ENCODE measurements around the gene APOL2. TPM values are rescaled to one million over a fixed set of nuclear protein-coding genes. Genes with fewer than 3 reads are reported as not detected.
"Not testable (repeated sequence)": the region's sequence is repeated elsewhere in the genome, so short reads cannot be mapped to it uniquely, and the experiment has no call there.

Gene APOL2
- total RNA-seq, 1 donor from 2014 or later = 42.5 TPM

DNA sequence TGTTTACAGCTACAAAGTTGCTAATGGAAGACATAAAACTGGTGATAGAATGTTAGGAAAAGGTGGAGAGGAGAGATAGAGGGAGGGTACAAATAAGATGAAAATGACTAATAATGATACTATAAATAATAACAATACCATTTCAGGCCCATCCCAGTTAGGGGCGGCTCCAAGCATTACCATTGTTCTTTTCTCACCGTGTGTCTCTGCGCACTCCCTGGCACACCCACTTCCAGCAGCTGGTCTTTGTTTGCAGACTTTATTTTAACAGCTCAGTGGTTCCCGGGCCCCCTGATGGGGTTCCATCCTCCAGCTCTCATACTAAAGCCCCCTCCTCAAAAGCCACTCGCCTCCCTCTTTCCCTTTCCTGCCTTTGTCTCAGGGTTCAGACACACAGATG lies 38.3 kb downstream of the APOL2 start:
- not testable (repeated sequence) for DNase-seq (ENCODE audit: low read depth in 2 of 2)

- DNase-seq (ENCODE audit: low read depth in 2 of 2) = no peak
Measured at GRCh38 chr22:36199001-36199551, 40.3 kb downstream of the APOL2 start.

DNA sequence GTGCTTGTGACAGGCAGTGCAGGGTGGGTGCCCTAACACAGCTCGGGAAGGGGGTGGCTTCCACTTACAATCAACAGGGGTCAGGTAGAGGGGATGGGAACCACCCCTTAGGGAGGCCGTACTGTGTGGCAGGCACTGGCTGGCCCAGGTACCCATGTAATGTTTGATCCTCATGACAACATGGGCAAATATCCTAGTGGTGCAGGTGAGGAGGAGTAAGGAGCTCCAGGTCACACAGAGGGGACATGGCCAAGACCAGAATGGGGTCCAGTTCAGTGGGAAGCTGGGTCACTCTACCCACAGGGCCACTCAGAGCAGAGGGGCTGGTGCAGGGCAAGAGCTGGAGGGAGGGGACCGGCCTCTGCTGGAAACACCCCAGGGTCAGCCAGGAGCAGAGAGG lies 40.8 kb downstream of the APOL2 start:
- no peak for DNase-seq (ENCODE audit: low read depth in 2 of 2)

DNA sequence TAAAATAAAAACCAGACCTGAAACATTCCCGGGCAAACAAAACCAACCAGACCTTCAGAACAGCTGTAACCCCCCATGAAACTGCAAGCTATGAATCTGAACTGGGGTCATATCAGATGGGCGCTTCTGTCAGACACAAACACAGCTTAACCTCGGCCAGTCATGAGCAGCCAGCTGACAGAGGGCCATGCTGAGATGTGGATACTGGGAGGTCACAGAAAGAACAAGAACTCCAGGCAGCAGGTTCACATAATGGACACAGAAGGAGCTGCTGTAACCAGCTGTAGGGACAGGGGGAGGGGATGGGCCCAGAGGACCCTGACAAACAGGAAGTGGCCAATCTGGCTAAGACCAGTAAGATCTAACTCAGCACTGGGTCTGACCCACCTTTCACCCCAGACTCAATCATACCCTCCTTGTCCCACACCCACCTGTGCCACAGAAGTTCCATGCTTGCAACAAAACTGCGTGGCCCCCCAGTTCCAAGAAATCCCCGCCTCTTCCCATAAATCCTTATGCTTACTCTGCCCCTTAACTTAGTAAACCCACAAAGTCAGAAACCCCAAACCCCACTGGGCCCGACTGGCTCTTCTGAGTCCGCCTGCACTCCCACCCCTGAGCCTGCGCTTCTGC lies 41.7 kb downstream of the APOL2 start:
- DNase-seq (ENCODE audit: low read depth in 2 of 2) = peak in 1 of 2 donors; percentile 16

GRCh38 chr22:36197065-36197440 lies 42.3 kb downstream of the APOL2 start:
- peak in 1 of 2 donors; percentile 77 for DNase-seq (ENCODE audit: low read depth in 2 of 2)

- DNase-seq (ENCODE audit: low read depth in 2 of 2) = no peak
Measured at GRCh38 chr22:36196254-36197064, 42.9 kb downstream of the APOL2 start.

DNA sequence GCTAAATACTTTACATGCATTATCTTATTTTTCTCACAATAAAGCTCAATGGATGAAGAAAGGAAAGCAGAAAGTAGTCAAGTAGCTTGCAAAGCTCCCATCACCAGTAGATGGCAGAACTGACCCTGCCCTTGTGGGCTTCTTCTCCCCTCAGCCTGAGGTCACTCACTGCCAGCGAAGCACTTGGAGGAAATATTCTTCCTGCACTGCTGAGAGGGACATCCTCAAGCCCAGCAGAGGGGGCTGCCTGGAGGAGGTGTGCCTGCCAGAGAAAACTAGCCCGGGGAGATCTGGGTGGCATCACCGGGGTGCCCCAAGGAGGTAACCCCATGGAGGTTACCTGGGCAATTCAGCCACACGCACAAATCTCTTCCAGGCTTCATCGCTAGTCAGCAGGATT lies 44.4 kb downstream of the APOL2 start:
- DNase-seq (ENCODE audit: low read depth in 2 of 2) = peak; percentile 57 to 87

DNA sequence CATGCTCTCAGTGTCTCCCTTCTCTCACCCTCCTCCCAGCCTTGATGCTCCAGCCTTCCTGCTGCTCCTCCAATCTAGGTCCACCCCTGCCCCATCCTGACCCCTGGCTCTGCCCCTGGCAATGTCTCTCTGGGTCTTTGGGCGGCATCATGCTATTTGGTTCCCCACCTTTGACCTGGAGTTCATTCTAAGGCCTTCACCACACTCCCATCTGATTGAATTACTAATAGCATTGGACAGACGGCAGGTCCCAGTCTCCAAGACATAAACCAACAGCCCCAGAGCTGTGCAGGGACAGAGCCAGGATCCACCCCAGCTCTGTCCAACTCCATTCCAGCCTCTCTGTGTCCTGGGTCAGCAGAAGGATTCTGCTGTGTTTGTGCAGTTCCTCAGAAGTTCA lies 44.9 kb downstream of the APOL2 start:
- no peak for DNase-seq (ENCODE audit: low read depth in 2 of 2)

GRCh38 chr22:36193577-36193976 lies 45.8 kb downstream of the APOL2 start:
- no peak for DNase-seq (ENCODE audit: low read depth in 2 of 2)

- DNase-seq (ENCODE audit: low read depth in 2 of 2) = peak; percentile 63 to 68
Measured at GRCh38 chr22:36193171-36193570, 46.2 kb downstream of the APOL2 start.

- DNase-seq (ENCODE audit: low read depth in 2 of 2) = peak; percentile 13 to 52
Measured at GRCh38 chr22:36192542-36192941, 46.8 kb downstream of the APOL2 start.

GRCh38 chr22:36191106-36191836 lies 48.1 kb downstream of the APOL2 start:
- peak in 1 of 2 donors; percentile 90 for DNase-seq (ENCODE audit: low read depth in 2 of 2)

DNA sequence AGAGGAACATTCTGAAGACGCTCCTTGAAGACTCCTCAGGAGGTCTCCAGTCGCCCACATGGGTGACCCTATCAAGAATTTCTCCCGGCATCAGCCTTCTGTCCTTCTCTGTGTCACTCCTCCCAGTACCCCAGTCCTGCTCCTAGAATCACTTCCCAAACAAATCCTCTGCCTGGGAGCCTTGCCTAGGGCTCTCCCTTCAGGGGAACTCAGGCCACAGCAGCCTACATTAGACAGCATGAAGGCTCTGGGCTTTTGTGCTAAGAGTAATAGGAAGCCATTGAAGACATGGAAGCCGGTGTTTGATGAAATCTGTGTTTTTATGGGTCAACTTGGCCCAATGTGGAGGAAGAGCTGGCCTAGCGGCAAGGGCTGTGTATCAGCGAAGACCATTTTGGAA lies 51.5 kb downstream of the APOL2 start:
- not testable (repeated sequence) for DNase-seq (ENCODE audit: low read depth in 2 of 2)

DNA sequence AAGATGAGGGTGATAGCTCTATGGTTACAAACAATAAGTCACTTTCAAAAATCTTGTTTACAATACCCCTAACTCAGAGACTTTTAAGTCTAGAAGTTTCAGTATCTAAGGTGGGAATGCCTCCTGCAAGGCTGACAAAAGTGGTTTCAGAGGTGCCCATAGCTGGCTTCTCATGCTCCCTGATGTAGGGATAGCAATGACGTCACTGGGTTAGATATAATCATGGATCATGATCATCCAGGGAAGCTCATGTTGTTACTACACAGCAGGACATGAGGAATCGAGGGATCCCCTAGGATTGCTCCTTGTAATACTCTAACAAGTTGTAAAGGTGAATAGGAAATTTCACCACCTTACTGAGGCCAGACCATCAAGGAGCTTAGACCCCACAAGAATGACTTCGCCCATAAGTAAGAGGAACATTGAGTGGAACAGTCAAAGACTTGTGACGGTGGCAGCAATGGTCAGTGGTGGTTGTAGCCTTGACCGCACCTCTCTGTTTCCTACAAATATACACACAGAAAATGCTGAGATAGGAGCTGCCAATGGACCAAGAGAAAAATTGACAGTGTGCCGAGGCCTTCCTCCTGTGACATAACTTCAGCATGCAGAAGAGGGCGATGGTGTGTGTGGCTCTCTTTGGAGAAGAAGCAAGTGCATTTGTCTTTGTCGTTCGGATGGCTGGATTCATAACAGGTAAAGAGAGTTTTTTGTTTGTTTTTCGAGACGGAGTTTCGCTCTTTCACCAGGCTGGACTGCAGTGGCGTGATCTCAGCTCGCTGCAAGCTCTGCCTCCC lies 53.3 kb downstream of the APOL2 start:
- peak in 1 of 2 donors; percentile 28 for DNase-seq (ENCODE audit: low read depth in 2 of 2)

DNA sequence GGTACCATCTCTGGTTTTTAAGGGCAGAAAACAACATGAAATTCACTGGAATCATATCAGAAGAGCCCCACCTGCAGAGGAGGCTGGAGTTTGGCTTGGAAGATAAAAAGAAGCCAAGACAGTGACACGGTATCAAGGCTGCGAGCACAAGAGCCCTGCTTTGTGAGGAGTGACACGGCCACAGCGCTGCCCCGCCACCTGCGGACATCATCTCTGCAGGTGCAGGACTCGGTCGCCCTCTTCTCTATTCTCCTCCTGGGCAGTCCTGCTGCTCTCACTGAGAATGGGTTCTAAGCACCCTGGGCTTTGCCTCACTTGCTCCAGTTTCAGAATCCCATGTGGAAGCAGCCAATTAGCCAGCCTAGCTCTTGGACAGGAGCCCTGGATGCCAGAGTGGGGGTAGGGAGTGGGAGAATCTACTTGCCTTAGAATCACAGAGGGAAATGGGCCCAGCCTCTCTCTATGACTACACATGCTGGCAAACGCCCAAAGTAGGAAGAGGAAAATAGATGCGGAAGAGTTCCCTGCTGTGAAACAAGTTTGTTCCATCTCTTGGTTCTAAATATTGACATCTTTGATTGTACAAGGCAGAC lies 54.8 kb downstream of the APOL2 start:
- peak; percentile 41 to 84 for DNase-seq (ENCODE audit: low read depth in 2 of 2)

- no peak for DNase-seq (ENCODE audit: low read depth in 2 of 2)
Measured at GRCh38 chr22:36183446-36183845, 55.9 kb downstream of the APOL2 start.

GRCh38 chr22:36182857-36183256 lies 56.5 kb downstream of the APOL2 start:
- no peak for DNase-seq (ENCODE audit: low read depth in 2 of 2)

DNA sequence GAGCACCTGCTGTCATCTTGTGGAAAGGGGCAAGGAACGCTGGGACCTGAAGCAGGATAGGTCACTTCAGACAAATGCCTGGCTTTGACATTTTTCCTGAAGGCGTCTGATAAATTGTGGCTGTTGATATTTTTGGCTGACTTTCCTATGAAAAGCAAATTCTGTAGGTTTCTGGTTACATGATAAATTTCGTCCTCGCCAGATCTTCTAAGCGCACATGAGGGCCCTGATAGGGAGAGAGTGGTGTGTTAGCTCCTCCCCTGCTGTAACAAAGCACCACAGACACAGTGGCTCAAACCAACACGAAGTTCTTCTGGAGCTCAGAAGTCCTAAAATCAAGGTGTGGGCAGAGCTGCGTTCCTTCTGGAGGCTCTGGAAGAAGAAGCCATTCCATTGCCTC lies 57.3 kb downstream of the APOL2 start:
- DNase-seq (ENCODE audit: low read depth in 2 of 2) = no peak

GRCh38 chr22:36180928-36181327 lies 58.4 kb downstream of the APOL2 start:
- DNase-seq (ENCODE audit: low read depth in 2 of 2) = no peak

DNA sequence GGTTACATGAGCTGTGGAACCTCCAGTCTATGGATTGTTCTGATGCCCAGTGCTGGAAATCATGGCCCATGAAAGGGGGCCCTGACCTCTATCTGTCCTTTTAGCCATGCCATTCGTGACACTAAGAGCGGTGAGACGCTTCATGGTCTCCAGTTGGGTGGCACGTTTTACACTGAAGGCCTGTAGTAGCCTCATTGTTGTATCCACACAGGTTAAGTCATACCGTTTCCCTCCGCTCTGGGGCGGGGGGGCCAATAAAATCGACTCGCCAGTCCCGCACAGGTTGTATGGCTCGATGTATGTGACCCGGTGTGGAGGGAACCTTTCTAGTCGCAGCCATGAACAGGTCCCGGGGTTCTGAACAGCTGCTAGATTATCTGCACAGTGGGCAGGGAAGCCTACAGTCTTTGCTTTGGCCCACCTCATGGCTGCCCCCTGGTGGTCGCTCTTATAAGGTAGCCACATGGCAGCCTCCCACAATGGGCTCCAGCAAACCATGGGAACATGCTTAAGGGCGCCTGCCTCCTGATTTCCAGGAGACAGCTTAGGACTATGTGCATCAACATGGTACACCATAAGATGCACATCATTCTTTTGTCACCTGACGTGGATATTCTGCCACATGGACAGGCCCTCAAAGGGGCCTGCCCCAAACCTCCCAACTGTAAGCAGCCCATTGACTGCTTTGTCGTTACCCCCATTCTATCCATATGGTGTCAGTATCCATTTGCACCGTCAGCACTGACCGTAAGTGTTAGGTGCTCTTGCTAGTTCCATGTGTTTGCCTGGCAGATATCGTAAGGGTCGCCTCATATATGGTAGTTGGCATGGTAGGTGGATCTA lies 59.1 kb downstream of the APOL2 start:
- DNase-seq (ENCODE audit: low read depth in 2 of 2) = peak; percentile 77 to 84

Measured in lung microvascular endothelial cell (primary cell).